GF-D8 (cell line): ENCODE measurements around the gene MMEL1.
"Not testable (repeated sequence)": the region's sequence is repeated elsewhere in the genome, so short reads cannot be mapped to it uniquely, and the experiment has no call there.

Experiments used
- DNase-seq: peaks from one replicate; lab custom pipeline; 2025; lab: John Stamatoyannopoulos, UW

MMEL1 gene

DNA sequence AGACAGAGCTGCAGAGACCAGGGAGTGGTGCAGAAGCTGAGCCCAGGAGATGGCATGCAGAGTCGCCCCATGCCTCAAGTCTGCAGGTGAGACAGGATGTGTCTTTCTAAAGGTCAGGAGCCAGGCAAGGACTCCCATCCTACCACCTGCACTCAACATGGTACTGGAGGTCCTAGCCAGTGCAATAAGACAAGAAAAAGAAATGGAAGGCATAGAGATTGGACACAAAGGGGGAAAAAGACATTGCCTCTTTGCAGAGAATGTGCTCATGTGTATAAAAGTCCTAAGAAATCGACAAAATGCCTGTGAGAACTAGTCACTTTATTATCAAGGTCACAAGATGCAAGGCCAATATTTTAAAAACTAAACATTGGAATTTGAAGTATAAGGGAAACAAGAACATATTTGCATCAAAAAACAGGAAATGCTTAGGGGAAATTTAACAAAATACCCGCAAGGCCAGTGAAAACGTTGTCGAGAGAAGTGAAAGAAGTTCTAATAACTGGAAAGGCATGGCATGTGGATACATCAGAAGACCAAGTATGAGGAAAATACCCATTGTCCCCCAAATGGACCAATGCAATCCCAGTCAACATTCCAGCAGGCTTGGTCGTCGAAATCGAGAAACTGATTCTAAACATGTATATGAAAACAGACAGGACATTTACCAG lies 59.4 kb downstream of the MMEL1 start:
- DNase-seq, result no peak

DNA sequence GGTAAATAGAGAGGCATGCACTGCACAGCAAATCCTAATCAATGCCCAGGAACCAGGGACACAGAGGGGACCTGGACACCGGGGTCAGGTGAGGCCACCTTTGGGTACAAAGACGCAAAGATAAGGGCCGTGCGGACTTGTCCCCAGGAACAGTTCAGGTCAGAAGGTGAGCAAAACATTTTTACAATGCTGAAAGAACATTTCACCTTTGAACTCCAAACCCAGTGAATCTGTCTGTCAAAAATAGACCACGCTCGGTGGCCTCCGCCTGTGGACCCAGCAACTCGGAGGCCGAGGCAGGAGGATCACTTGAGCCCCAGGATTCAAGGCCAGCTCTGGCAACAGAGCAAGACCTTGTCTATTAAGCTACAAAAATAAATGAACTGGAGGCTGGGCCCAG lies 61.5 kb downstream of the MMEL1 start:
- no peak for DNase-seq

- DNase-seq, result no peak
These were observed 62.5 kb downstream of the MMEL1 start for GRCh38 chr1:2570332-2570731.

- not testable (repeated sequence) for DNase-seq
These were observed 63.1 kb downstream of the MMEL1 start for GRCh38 chr1:2569703-2570102.

GRCh38 chr1:2569060-2569459 lies 63.8 kb downstream of the MMEL1 start:
- no peak for DNase-seq

DNA sequence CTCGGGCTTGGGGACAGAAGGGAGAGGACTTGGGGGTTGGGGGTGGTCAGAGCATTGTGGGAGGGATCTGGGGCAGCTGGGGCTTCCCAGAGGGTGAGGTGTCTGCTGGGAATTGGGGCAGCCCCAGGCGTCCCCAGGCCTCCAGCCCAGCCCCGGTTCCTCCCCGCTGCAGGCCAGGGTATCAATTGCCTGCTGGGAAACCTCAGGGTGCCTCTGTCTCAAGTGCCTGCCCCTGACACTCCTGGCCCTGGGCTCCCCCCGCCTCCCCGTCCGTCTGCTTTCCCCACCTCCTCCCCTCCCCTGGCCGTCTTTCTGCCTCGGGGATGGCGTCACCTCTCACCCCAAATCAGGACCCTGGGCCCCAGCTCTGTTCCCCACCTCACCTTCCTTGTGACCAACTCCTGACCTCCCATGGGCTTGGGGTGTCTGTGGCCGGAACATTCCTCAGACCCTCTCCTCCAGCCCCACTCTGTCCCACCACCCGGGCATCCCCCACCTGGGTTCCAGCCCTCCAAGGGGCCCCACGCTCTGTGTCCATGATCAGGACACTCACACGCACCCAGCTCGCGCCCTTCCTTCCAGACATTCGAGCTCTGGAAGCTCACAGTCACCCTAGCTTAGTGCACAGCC lies 64.5 kb downstream of the MMEL1 start:
- DNase-seq, result not testable (repeated sequence)

DNA sequence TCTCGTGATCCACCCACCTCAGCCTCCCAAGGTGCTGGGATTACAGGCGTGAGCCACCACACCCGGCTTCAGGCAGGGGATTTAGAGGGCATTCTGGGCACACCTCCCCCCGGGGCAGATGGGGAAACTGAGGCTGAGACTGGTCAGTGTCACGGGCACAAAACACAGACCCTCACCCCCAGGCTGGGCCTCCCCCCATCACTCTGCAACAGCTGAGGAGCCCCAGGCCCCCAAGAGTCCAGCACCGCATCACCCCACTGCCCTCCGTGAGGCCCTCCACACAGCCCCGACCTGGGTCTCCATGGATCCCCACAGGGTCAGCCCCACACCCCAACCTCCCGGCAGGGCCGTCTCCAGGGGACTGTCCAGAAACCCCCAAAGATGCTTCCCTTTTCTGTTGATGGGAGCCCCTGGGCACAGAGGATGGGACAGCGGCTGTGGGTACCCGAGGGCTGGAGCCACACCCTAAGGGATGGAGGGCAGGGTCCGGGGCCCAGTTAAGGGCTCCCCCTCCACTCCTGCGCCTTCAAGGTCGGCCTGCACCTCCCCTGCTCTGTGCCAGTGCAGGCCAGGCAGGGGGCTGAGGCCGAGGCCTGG lies 65.6 kb downstream of the MMEL1 start:
- DNase-seq, result no peak

DNA sequence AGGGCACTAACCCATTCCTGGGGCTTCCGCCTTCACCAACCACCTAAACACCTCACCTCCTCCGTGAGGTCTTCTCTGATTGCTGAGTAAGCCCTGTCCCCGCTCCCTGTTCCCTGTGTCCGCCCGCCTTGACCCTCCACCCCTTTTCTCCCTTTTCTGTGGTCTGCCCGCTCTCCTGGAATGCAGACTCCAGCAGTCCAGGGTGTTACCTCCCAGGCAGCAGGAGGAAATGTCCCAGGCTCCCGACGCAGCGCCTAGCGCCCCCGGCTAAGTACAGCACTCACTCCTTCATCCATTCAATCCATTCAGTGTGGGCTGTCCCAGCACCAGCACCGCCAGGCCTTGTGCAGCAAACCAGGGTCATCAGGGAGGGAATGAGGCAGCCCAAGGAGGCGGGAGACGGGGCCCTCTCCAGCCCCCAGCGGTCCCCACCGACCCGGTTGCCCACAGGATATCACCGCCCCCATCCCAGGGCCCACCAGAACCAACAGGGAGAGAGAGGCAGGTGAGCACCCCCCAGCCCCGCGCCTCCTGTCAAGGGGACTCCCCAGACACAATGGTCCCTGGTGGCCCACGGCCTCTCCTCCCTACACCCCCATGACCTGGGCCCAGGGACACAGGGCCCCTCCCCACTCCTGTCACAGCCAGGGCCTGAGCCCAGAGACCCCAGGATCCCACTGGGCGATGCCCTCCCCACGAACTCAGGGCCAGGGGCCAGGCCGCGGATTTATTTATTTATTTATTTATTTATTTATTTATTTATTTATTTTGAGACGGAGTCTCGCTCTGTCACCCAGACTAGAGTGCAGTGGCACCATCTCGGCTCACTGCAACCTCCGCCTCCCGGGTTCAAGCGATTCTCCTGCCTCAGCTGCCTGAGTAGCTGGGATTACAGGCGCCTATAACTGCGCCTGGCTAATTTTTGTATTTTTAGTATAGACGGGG lies 66.4 kb downstream of the MMEL1 start:
- DNase-seq, result no peak

- no peak for DNase-seq
These were observed 67.9 kb downstream of the MMEL1 start for GRCh38 chr1:2564815-2565374.

- DNase-seq, result no peak
These were observed 68.6 kb downstream of the MMEL1 start for GRCh38 chr1:2564006-2564814.

DNA sequence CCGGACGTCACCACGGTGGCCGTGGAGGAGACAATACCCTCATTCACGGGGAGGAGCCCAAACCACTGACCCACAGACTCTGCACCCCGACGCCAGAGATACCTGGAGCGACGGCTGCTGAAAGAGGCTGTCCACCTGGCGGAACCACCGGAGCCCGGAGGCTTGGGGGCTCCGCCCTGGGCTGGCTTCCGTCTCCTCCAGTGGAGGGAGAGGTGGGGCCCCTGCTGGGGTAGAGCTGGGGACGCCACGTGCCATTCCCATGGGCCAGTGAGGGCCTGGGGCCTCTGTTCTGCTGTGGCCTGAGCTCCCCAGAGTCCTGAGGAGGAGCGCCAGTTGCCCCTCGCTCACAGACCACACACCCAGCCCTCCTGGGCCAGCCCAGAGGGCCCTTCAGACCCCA lies 69.6 kb downstream of the MMEL1 start:
- no peak for DNase-seq

- DNase-seq, result no peak
These were observed 70.6 kb downstream of the MMEL1 start for GRCh38 chr1:2561898-2562895.

GRCh38 chr1:2561446-2561845 lies 71.4 kb downstream of the MMEL1 start:
- DNase-seq, result no peak

DNA sequence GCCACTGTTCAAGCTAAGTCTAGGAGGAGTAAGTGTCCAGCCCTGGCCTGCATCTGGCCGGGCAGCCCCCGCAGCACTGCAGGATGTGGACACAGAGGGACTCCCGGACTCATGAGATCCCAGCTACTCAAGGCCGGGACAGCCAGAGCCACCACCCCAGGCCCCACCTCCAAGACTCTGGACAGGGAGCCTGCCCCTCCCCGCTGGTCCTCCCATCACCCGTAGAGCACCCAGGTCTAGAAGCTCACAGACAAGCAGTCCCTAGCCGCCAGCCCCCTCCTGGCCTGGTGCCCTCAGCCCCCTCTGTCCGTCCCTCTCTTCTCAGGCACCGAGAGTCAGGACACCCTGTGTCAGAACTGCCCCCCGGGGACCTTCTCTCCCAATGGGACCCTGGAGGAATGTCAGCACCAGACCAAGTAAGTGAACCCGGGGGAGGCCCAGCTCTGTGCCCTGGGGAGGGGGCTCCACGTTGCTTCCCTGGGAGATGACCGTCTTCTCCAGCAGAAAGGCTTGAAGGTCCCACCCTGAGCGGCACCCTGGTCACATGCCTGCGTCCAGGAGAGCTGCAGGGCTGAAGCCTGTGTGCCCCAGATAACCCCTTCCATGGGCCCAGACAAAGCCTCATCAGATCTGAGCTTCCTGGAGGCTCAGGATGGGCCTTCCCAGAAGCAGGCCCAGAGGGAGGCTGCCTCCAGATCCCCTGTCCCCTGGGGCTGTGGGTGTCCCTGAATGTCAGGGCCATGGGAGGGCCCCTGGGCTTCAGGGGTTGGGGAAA lies 72.3 kb downstream of the MMEL1 start:
- no peak for DNase-seq

DNA sequence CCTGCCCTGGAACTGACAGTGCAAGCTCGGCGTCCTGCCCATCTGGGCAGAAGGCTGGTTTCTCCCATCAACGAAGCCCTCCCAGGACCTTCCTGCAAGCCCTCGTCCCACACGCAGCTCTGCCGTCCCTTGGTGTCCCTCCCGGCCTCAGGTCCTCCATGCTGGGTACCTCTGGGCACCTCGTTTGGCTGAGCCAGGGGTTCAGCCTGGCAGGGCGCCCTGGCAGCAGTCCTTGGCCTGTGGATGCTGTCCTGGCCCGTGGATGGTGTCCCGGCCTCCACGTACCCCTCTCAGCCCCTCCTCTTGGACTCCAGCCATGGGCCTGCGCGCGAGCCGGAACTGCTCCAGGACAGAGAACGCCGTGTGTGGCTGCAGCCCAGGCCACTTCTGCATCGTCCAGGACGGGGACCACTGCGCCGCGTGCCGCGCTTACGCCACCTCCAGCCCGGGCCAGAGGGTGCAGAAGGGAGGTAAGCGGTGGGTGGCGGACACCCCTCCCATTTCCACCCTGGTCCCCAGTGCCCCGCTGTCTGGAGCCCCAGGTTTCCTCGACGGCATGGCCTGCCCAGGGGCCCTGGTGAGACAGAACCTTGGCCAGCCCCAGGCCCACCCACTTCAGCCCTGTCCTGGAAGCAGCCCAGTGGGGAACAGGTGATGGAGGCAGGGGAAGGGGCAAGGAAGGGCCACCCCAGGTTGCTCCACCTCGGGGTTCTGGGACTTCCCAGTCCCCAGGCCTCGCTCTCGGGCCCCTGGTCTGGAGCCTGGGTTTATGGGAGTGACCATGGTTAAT lies 73.1 kb downstream of the MMEL1 start:
- DNase-seq, result no peak

- no peak for DNase-seq
These were observed 74.0 kb downstream of the MMEL1 start for GRCh38 chr1:2558861-2559260.

GRCh38 chr1:2558420-2558819 lies 74.4 kb downstream of the MMEL1 start:
- DNase-seq, result no peak
